ENCODE results near the gene OAS3.

DNA sequence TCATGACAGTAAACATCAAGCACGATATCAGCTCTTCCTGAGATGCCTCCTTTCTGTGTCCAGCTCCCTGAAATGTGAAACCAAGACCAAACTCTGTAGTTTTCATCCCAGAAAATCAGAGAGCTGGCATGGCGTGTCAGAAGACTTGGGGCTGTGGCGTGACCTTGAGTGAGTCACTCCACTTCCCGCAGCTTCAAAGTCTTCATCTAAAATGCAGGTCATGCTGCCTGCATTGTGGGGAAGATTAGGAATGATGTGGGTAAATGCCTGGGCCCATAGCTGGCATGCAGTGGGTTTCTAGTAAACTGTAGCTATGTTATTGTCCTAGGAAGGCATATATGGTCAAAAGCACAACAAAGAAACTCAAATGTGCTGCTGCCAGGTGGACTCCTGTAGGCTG, 68.9 kb downstream of the OAS3 start:
- TF ChIP-seq TARDBP (IDR thresholded peaks at IDR 0.05) (no peak), FOXA1 (IDR thresholded peaks at IDR 0.05) (no peak), SUZ12 (IDR thresholded peaks at IDR 0.05) (no peak), ELF4 (IDR thresholded peaks at IDR 0.05) (no peak), HDGF (IDR thresholded peaks at IDR 0.05; ENCODE audit: borderline replicate concordance) (no peak), SP1 (IDR thresholded peaks at IDR 0.05) (no peak), FOXM1 (IDR thresholded peaks at IDR 0.05; ENCODE audit: borderline replicate concordance) (no peak), NFRKB (IDR thresholded peaks at IDR 0.05) (no peak), ARNT (IDR thresholded peaks at IDR 0.05) (no peak), CTBP1 (IDR thresholded peaks at IDR 0.05; ENCODE audit: borderline replicate concordance) (no peak)

Measured in HEK293T (cell line).